HG02763 (cell line): Measurements from ENCODE around the gene PLD1.
"Not testable (repeated sequence)": the region's sequence is repeated elsewhere in the genome, so short reads cannot be mapped to it uniquely, and the experiment has no call there.

Experiments
- ATAC-seq: cut with Tn5 transposase; IDR thresholded peaks from one replicate; pipeline ENCODE4 v1.9.1; 2021; ENCODE audit warnings: mild to moderate bottlenecking, moderate library complexity; ENCODE audit not compliant: unreplicated experiment

PLD1 gene

GRCh38 chr3:171643033-171643432, 167.2 kb downstream of the PLD1 start:
- no peak for ATAC-seq

DNA sequence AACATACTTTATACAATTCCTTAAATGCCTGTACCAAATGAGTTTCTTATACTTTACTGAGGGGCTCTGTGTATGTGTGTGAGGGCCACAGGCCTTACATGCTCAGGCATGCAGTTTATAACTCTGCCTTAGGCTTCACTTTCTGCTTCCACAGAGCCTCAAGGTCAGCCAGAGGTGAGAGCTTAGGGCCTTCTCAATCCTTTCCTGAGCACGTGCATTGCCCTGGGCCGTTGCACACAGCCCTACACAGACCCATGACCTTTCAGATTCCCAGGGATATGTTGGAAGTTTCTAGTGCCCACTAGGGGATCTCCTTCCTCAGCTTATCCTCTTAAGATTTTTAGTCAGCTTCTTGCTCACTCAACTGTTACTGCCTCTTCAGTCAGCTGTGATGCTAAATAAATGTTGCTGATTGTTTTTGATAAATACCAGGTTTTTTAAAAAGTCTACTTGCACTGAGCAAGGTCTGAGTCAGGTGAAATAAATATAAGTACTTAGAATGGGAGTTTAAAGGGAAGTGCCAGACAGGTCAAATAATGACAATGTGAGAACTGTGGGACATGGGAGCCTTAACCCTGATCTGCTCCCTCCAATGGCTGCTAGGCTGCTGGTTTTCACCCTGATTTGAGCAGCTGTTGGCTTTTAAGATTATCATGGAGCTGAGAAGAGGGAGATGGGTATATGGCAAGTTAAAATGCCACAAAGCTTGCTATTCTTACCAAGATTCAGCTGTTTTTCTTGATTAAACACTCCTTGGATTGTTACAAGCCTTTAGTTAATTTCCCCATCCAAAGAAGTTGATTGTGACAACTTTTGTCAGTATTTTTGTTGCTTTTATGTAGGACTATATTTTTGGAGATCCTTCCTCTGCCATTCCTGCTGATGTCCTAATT, 169.5 kb downstream of the PLD1 start:
- no peak for ATAC-seq

DNA sequence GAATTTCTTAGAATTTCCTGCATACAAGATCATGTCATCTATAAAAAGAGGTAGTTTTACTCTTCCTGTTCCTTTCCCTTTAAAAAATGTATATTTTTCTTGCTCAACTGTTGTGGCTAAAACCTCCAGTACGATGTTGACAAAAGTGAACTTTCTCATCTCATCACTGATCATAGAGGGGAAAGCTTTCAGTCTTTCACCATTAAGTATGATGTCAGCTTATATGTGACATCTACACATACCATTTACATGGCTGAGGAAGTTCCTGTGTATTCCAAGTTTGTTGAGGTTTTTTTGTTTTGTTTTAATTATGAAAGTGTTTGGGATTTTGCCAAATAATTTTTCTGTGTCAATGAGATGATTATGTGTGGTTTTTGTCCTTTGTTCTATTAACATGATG, 173.6 kb downstream of the PLD1 start:
- no peak for ATAC-seq

DNA sequence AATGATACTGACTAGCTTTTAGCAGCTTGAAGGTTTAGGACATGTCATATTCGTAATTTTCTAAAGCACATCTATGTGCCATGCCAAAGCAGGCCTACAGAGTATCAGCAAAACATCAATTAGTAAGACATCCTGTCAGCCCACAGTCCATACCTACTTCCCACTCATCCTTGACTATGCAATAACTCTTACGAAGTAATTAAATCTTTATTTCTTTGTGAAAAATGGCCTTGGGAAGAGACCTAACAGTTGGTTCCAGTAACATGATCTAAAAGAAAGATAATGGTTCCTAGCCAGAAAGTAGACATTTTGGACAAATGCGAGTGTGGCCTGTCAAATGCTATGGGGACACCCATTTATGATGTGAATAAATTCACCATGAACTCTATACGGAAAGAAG, 177.5 kb downstream of the PLD1 start:
- ATAC-seq = no peak

- ATAC-seq = not testable (repeated sequence)
These were observed 183.5 kb downstream of the PLD1 start for GRCh38 chr3:171626799-171627198.

- ATAC-seq = no peak
These were observed 188.2 kb downstream of the PLD1 start for GRCh38 chr3:171622126-171622525.

DNA sequence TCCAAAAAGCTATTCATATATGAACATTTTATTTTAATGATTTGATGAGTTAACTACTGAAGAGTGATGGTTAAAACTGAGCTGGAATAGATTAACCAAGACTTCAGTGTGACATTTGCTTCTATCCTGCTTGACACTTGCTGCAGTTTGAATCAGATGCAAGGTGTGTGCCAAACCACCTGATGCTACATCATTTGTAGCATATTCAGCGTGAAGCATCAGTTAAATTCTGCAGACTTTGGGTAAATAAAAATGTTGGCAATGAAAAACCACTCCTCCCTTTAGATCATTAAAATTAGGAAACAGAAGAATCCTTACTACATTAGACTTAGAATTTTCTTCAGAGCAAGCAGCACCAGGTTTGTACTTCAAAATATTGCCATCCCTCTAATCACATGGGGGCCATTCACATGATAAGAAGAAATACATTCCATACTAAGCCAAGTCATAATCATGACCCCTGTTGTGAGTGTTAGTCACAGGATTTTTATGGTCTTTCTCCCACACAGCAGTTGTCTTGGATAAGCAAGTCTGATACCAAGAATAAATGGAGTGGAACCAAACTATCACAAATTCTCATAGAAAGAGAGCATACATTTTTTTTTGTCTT, 189.4 kb downstream of the PLD1 start:
- no peak for ATAC-seq

- no peak for ATAC-seq
These were observed 193.5 kb downstream of the PLD1 start for GRCh38 chr3:171616798-171617197.

DNA sequence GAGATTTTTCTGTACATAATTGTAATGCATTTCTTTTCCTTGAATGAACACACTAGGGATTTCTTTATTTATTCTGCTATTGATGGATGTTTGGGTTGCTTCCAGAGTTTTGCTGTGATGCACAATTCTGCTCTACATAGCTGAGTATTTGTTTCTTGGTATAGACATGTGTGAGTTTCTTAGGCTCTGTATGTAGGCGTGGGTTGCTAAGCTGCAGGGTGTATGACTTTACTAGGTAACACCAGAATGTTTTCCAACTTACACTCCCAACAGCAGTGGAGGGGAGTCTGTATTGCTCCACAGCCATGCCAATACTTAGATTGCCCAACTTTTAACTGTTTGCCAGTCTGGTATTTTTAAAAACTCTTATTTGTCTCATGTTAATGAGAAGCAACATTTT, 194.6 kb downstream of the PLD1 start:
- ATAC-seq = no peak

DNA sequence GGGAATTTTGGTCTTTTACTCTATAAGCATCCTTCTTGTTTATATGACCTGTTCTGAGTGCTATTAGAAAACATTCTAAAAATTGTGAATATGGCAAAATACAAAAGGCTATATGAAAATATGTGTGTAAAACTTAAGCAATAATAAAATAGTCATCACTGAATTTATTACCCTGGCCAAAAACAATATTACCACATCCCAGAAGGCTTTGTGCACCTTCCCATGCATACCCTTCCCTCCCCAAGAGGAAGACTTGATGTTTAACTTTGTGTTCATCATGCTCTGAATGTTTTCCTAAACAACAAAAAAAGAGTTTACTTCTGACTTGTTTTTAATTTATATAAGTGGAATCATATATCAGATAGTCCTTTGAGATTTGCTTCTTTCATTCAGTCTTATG, 195.0 kb downstream of the PLD1 start:
- ATAC-seq = no peak

DNA sequence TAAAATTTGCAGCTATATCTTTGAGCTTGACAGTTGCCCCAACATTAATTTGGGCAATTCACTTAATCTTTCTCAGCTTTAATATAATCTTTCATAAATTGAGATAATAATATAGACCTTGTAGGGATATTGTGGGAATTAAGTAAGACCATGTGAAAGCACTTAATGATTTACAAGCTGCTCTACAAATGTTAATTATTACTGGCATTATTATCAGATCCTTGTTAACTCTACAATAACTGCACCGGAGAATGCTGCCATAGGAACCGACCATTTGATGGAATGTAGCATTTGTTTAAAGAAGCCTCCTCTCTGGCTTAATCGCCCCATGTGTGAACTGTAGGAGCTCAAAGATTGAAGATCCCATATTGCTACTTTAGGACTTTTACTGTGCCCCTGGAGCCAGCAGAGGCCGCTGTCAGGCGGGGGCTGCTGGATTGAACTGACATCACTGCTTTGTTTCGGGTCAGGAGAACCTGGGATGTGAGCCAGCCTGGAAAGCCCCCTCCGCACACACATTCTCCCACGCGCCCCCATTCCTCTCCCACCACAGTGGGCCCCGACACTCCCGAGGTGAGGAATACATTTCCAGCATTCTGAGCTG, 195.9 kb downstream of the PLD1 start:
- no peak for ATAC-seq

GRCh38 chr3:171607452-171607851, 202.8 kb downstream of the PLD1 start:
- no peak for ATAC-seq

DNA sequence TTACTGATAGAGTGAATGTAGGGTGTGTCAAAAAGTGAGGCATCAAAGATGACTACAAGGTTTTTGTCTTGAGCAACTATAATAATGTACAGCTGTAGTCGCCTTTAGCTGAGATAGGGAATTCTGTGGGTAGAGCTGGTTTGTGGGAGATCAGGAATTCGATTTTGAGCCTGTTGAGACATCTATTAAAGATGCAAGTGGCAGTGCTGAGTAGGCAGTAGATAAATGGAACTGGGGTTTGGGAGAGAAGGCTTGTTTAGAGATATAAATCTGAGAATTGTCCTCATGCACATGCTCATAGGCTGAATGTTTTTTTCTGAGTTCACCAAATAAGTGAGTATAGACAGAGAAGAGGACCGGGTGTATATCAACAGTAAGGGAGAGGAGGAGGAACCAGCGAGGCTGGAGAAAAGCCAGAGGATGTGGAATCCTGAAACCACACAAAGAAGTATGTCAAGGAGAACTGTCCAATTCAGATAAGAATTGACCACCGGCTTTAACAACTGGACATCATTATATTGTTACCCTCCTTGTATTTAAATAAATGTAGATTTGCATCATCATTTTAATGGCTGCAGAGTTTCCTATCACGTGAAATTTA, 204.0 kb downstream of the PLD1 start:
- no peak for ATAC-seq

DNA sequence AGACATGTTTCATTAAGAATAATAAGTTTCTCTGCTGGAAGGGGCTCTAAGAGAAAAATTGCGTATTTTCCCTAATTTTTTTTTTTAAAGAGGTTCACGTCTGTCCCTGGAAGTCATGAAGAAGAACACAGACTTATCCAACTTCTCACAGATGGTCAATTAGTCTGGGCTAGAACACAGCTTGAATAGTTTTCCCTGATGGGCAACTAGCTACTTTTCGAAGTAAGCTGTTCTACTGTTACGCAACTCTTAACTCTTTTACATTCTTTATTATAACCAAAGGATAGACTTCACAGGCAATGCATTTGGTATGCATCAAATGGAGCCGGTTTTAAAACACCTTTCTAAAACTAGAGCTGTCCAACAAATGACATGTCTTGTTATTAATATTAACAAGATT, 205.9 kb downstream of the PLD1 start:
- no peak for ATAC-seq

DNA sequence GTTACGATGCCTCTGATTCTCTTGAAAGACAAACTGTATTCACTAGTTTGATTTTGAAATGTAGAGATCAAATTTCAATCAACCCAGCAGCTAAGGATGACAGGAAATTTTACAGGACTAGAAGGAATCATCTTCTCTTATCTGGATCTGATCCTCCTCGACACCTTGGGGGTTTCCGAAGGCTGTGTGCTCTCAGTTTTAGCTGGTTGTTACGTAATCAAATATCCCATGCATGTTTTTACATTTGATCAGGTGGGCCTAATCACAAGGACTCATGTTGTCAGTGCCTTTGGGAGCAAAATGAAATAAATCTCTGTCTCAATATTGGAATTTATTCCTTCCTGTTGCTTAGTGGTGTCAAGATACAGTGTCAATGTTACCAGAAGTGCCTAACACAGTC, 208.2 kb downstream of the PLD1 start:
- ATAC-seq = no peak

DNA sequence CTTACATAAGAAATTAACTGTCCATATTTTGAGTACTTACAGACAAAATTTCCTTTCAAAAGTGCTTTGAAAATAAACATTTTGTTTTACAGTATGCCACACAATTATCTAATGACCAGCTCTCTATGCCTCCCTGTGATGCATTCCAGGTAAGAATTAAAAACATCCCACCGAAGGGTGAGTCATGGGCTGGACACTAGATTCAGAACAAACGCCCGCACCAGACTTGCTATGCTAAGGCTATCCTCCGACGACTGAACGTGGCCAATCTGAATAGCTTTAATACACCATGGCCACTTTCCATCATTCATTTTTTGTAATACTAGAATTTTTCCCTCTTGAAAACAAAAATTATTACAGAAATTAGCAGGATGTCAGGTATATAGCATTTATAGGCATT, 210.3 kb downstream of the PLD1 start:
- ATAC-seq = no peak

GRCh38 chr3:171598990-171599389, 211.3 kb downstream of the PLD1 start:
- no peak for ATAC-seq

- ATAC-seq = no peak
These were observed 217.5 kb downstream of the PLD1 start for GRCh38 chr3:171592786-171593185.

GRCh38 chr3:171591070-171591469, 219.2 kb downstream of the PLD1 start:
- no peak for ATAC-seq

DNA sequence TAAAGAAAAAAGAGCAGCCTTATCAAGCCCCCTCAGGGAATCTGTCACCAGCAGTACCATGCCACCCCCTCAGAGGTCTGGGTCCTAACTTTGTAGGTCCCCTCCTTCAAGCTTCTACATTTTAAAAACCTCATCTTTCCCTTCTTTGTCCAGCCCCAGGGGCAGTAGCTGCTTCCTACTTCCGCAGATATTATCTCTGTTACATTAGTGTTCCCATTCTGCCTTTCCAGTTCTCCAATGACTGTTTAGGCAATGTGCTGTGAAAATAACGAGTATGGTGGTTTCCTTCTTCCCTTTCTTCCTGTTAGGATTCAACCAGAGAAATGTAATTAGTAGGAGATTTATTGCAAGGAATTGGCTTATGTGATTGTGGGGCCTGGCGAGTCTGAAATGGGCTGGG, 224.0 kb downstream of the PLD1 start:
- no peak for ATAC-seq

DNA sequence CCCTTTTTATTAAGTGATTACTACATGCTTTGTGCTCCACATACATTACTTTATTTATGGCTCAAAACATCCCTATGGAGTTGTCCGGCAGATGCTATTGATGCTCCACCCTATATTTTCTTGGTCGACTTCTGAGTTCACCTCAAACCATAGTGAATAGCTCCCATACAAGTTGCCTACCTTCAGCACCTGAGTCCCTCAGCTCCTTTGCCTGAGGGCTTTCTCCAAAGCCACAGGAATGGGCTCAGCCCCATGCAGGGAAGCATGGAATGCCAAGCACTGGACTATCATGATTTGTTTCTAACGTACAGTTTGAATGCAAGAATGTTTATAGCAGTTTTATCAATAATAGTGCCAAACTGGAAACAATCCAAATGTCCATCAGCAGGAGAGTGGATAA, 225.2 kb downstream of the PLD1 start:
- ATAC-seq = no peak

DNA sequence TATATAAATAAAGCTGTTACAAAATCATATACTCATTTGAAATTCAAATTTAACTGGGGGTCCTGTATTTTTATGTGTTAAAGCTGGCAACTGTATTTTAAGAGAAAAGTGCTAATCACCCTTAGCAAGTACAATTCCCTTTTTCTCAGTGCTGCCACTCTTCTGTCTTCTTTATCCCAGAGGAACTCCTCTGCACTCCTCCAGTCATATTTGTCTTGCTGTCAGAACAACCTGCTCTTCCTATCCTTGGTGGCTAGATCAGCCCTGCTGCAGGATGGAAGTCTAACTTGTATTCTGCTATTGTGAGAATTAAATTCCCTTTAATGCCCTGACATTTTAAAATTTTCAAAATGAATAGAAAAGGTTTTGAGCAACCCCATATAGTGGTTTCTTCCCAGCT, 226.2 kb downstream of the PLD1 start:
- no peak for ATAC-seq
